ENCODE results near the gene FBLN2. TPM values are rescaled to one million over a fixed set of nuclear protein-coding genes. Genes with fewer than 3 reads are reported as not detected.

FBLN2 gene
- total RNA-seq, 1 experiment from 2014 or later, result 36.7 TPM

- DNase-seq, result no peak
- ChIA-PET POLR2A (no interaction called here), CTCF (interaction anchor here (1.0 kb wide), 2 partner anchors 13 to 215 kb away, joined by 3 to 4 read pairs; no protein-coding TSS in a partner anchor)
- Histone ChIP-seq H3K9me3 (no peaks in the 10 kb centered on the region), H3K4me1 (no peaks in the 10 kb centered on the region), H3K4me3 (ENCODE audit: low read depth, low read length) (no peak overlapping the region), H3K36me3 (ENCODE audit: control insufficient read depth, insufficient read depth, low read length) (no peaks in the 10 kb centered on the region), H3K27me3 (replicated peaks; ENCODE audit: control insufficient read depth, insufficient read depth, low read length) (no peaks in the 10 kb centered on the region)
- peaks cover 8% of the 10 kb centered on the region for H3K4me1 Mint-ChIP-seq (ENCODE audit: low read depth, unreplicated experiment)
- TF ChIP-seq, protein P1, sequence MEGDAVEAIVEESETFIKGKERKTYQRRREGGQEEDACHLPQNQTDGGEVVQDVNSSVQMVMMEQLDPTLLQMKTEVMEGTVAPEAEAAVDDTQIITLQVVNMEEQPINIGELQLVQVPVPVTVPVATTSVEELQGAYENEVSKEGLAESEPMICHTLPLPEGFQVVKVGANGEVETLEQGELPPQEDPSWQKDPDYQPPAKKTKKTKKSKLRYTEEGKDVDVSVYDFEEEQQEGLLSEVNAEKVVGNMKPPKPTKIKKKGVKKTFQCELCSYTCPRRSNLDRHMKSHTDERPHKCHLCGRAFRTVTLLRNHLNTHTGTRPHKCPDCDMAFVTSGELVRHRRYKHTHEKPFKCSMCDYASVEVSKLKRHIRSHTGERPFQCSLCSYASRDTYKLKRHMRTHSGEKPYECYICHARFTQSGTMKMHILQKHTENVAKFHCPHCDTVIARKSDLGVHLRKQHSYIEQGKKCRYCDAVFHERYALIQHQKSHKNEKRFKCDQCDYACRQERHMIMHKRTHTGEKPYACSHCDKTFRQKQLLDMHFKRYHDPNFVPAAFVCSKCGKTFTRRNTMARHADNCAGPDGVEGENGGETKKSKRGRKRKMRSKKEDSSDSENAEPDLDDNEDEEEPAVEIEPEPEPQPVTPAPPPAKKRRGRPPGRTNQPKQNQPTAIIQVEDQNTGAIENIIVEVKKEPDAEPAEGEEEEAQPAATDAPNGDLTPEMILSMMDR (IDR thresholded peaks at IDR 0.05; ENCODE audit: insufficient read depth in 1 of 2, low read depth in 1 of 2, low read length in 1 of 2, severe bottlenecking in 1 of 2, unreplicated experiment in 1 of 2), result no peak
- peaks cover 5% of the 10 kb centered on the region for H3K27me3 Mint-ChIP-seq (ENCODE audit: insufficient read depth, unreplicated experiment)
- no peaks in the 10 kb centered on the region for H3K36me3 Mint-ChIP-seq (ENCODE audit: insufficient read depth, unreplicated experiment)
- H3K4me3 Mint-ChIP-seq (ENCODE audit: unreplicated experiment), result no peak overlapping the region
- BruUV-seq (replicated peaks), result no TSS peak
- intact Hi-C loops (cut with micrococcal nuclease; ENCODE audit: unreplicated experiment), result no loop called here
- no peak overlapping the region for H3K27ac Mint-ChIP-seq (ENCODE audit: unreplicated experiment)
- no peaks in the 10 kb centered on the region for H3K9me3 Mint-ChIP-seq (ENCODE audit: unreplicated experiment)
These were observed 121.4 kb downstream of the FBLN2 start for GRCh38 chr3:13670292-13670691.

- POLR2A ChIA-PET, result no interaction called here
- CTCF ChIA-PET, result no interaction called here
These were observed 122.7 kb downstream of the FBLN2 start for GRCh38 chr3:13671482-13672233.

DNA sequence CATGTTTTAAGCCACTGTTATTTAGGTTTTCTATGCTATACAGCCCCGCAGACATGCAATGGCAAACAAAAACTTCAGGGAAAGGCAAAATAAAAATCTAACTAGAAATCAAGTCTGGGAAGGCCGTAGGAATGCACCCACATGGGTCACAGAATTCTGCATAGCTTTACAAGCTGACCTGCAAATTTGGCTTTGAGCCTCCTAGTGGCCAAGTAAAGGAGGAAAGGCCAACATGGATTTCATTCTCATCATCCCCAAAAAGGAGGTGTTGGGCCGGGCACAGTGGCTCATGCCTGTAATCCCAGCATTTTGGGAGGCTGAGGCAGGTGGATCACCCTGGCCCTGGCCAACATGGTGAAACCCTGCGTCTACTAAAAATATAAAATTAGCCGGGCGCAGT, 124.3 kb downstream of the FBLN2 start:
- Mint-ChIP-seq H3K4me3 (ENCODE audit: unreplicated experiment) (no peak overlapping the region), H3K27me3 (ENCODE audit: insufficient read depth, unreplicated experiment) (peaks cover 9% of the 10 kb centered on the region), H3K36me3 (ENCODE audit: insufficient read depth, unreplicated experiment) (no peaks in the 10 kb centered on the region), H3K4me1 (ENCODE audit: low read depth, unreplicated experiment) (no peaks in the 10 kb centered on the region), H3K27ac (ENCODE audit: unreplicated experiment) (no peak overlapping the region), H3K9me3 (ENCODE audit: unreplicated experiment) (no peaks in the 10 kb centered on the region)
- no peak for DNase-seq
- H3K4me1 ChIP-seq, result no peaks in the 10 kb centered on the region
- BruUV-seq (replicated peaks), result no TSS peak
- H3K27me3 ChIP-seq (replicated peaks; ENCODE audit: control insufficient read depth, insufficient read depth, low read length), result no peaks in the 10 kb centered on the region
- ChIA-PET CTCF (interaction anchor here (0.7 to 1.7 kb wide), 3 partner anchors 15 to 103 kb away, joined by 3 to 4 read pairs (median 3); no protein-coding TSS in a partner anchor), POLR2A (no interaction called here)
- no peak overlapping the region for H3K4me3 ChIP-seq (ENCODE audit: low read depth, low read length)
- H3K9me3 ChIP-seq, result no peaks in the 10 kb centered on the region
- intact Hi-C loops (cut with micrococcal nuclease; ENCODE audit: unreplicated experiment), result loop anchor here (1.0 kb wide), 1 partner anchor 212 kb away; no protein-coding TSS in a partner anchor
- TF ChIP-seq, protein P1 (IDR thresholded peaks at IDR 0.05; ENCODE audit: insufficient read depth in 1 of 2, low read depth in 1 of 2, low read length in 1 of 2, severe bottlenecking in 1 of 2, unreplicated experiment in 1 of 2), result peak; percentile 39 to 54
- no peaks in the 10 kb centered on the region for H3K36me3 ChIP-seq (ENCODE audit: control insufficient read depth, insufficient read depth, low read length)

More at GRCh38 chr3:13671482-13672233, 122.7 kb downstream of the FBLN2 start:
- TF ChIP-seq, protein P1 (IDR thresholded peaks at IDR 0.05; ENCODE audit: insufficient read depth in 1 of 2, low read depth in 1 of 2, low read length in 1 of 2, severe bottlenecking in 1 of 2, unreplicated experiment in 1 of 2), result no peak
- peaks cover 8% of the 10 kb centered on the region for H3K4me1 Mint-ChIP-seq (ENCODE audit: low read depth, unreplicated experiment)
- no peak overlapping the region for H3K27ac Mint-ChIP-seq (ENCODE audit: unreplicated experiment)
- no peak overlapping the region for H3K4me3 Mint-ChIP-seq (ENCODE audit: unreplicated experiment)
- Histone ChIP-seq H3K27me3 (replicated peaks; ENCODE audit: control insufficient read depth, insufficient read depth, low read length) (no peaks in the 10 kb centered on the region), H3K4me1 (no peaks in the 10 kb centered on the region), H3K4me3 (ENCODE audit: low read depth, low read length) (no peak overlapping the region), H3K36me3 (ENCODE audit: control insufficient read depth, insufficient read depth, low read length) (no peaks in the 10 kb centered on the region), H3K9me3 (no peaks in the 10 kb centered on the region)
- H3K9me3 Mint-ChIP-seq (ENCODE audit: unreplicated experiment), result no peaks in the 10 kb centered on the region
- no peaks in the 10 kb centered on the region for H3K36me3 Mint-ChIP-seq (ENCODE audit: insufficient read depth, unreplicated experiment)
- no TSS peak for BruUV-seq (replicated peaks)
- DNase-seq, result no peak
- peaks cover 9% of the 10 kb centered on the region for H3K27me3 Mint-ChIP-seq (ENCODE audit: insufficient read depth, unreplicated experiment)
- intact Hi-C loops (cut with micrococcal nuclease; ENCODE audit: unreplicated experiment), result no loop called here
